GM06990 (cell line): ENCODE measurements around the gene SPRY2.
"Not testable (repeated sequence)": the region's sequence is repeated elsewhere in the genome, so short reads cannot be mapped to it uniquely, and the experiment has no call there.

Experiments
- DNase-seq: peaks from one replicate; pipeline ENCODE4 v3.0.0-alpha.2; 2011; ENCODE audit not compliant: insufficient read length; ENCODE audit errors: extremely low read depth
- H3K27me3 ChIP-seq: replicated peaks from 2 replicates; pipeline ENCODE4 v1.6.0; 2011; ENCODE audit warnings: low read length; ENCODE audit not compliant: control insufficient read depth, insufficient read depth
- H3K36me3 ChIP-seq: 2 replicates; pipeline ENCODE4 v1.5.1; 2011; ENCODE audit warnings: low read length; ENCODE audit not compliant: control insufficient read depth, insufficient read depth
- H3K4me3 ChIP-seq: replicated peaks from 2 replicates; pipeline ENCODE4 v1.5.1; 2011; ENCODE audit warnings: low read depth, mild to moderate bottlenecking, control low read depth, low read length
- TF ChIP-seq, protein P1 (sequence below): IDR thresholded peaks from 2 replicates; pipeline ENCODE4 v1.5.1; 2011; ENCODE audit warnings: low read length, control low read depth, mild to moderate bottlenecking, inconsistent platforms; ENCODE audit not compliant: insufficient read depth, poor library complexity, severe bottlenecking

The SPRY2 gene

DNA sequence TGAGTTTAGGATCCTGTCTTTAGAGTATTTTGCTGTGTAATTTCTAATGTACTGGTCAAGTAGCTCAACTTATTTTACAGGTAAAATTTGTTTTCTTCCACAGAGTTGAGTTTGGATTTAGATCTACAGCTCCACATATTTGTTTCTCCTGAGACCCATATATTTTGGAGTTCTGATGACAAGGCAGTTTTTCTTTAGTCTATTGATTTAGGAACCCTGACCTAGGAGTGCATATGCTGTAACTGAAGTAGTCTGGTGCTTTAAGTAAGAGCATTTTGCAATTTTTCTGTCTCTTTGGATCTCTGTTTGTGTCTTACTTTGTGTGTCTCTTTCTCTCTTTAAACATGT is 19.5 kb upstream of the SPRY2 start:
- no peaks in the 10 kb centered on the region for H3K27me3 ChIP-seq
- H3K36me3 ChIP-seq: no peaks in the 10 kb centered on the region
- TF ChIP-seq, protein P1, sequence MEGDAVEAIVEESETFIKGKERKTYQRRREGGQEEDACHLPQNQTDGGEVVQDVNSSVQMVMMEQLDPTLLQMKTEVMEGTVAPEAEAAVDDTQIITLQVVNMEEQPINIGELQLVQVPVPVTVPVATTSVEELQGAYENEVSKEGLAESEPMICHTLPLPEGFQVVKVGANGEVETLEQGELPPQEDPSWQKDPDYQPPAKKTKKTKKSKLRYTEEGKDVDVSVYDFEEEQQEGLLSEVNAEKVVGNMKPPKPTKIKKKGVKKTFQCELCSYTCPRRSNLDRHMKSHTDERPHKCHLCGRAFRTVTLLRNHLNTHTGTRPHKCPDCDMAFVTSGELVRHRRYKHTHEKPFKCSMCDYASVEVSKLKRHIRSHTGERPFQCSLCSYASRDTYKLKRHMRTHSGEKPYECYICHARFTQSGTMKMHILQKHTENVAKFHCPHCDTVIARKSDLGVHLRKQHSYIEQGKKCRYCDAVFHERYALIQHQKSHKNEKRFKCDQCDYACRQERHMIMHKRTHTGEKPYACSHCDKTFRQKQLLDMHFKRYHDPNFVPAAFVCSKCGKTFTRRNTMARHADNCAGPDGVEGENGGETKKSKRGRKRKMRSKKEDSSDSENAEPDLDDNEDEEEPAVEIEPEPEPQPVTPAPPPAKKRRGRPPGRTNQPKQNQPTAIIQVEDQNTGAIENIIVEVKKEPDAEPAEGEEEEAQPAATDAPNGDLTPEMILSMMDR: no peak
- no peak for DNase-seq
- H3K4me3 ChIP-seq: no peak overlapping the region

DNA sequence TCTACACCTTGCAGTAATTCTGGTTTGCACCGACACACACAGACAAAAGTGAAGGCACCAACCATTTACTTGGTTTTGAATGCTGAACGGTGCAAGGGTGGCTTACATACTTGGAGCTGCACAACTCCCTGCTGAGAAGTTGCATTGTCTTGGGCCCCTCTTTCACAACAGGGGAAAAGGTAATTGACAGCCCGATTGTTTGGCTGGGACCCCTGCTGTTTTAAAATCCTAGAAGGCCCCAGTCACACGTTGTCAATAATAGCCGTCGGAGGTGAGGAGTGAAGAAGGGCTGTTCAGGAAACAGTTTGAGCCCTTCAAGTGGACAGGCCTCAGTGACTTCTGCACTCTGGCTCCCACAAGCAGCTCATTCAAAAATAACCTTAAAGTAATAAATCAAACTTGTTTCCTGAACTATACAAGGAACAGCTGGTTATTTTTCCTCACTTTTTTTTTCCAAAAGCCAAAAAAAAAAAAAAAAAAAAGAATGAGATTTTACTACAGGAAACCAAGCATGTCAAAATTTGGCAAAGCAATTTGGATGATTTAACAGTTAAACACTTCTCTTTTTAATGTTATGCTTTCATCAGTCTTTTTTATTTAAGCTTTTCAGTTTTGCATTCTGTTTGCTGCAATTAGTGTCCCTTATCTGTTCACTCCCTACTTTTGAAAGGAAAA is 19.0 kb upstream of the SPRY2 start:
- Histone ChIP-seq H3K4me3 (no peak overlapping the region), H3K36me3 (no peaks in the 10 kb centered on the region), H3K27me3 (no peaks in the 10 kb centered on the region)
- TF ChIP-seq, protein P1: no peak
- no peak for DNase-seq

- Histone ChIP-seq H3K4me3 (no peak overlapping the region), H3K27me3 (no peaks in the 10 kb centered on the region), H3K36me3 (no peaks in the 10 kb centered on the region)
- DNase-seq: no peak
- TF ChIP-seq, protein P1: no peak
These were observed 18.5 kb upstream of the SPRY2 start for GRCh38 chr13:80359414-80359777.

- not testable (repeated sequence) for H3K4me3 ChIP-seq, H3K36me3 ChIP-seq, H3K27me3 ChIP-seq, DNase-seq
These were observed 14.7 kb upstream of the SPRY2 start for GRCh38 chr13:80355496-80356094.

GRCh38 chr13:80348750-80349149 is 7.8 kb upstream of the SPRY2 start:
- TF ChIP-seq, protein P1: no peak
- H3K36me3 ChIP-seq: no peaks in the 10 kb centered on the region
- no peaks in the 10 kb centered on the region for H3K27me3 ChIP-seq
- DNase-seq: no peak
- H3K4me3 ChIP-seq: no peak overlapping the region

GRCh38 chr13:80348314-80348713 is 7.4 kb upstream of the SPRY2 start:
- Histone ChIP-seq H3K36me3 (no peaks in the 10 kb centered on the region), H3K27me3 (no peaks in the 10 kb centered on the region), H3K4me3 (no peak overlapping the region)
- TF ChIP-seq, protein P1: no peak
- DNase-seq: no peak
